Pancreas (tissue), 10 donors: ENCODE measurements around the gene SLC16A1. TPM values are rescaled to one million over a fixed set of nuclear protein-coding genes. Genes with fewer than 3 reads are reported as not detected.

Experiments used
- ATAC-seq, 4 donors: fragments of 200-7000 bp; cut with Tn5 transposase; one replicate each; pipeline versions ENCODE4 v1.8.0 to v1.9.1; 2020; ENCODE audit warnings: mild to moderate bottlenecking in 4 of 4, moderate library complexity in 4 of 4
- DNase-seq, 6 donors: peaks; one replicate each; pipeline ENCODE4 v3.0.0-alpha.2; 2020
- FAIRE-seq: peaks from 2 replicates; lab custom pipeline; 2012; peaks lifted over from hg19 to GRCh38; lab: Jason Lieb, UNC
- H3K27ac ChIP-seq, 4 donors: fragments of 200-600 bp; sonication (generic); 1 replicate in 3 of 4; 2 replicates in 1 of 4; pipeline versions ENCODE4 v1.5.0 to v1.8.0; 2020
- H3K27me3 ChIP-seq, 4 donors: fragments of 200-600 bp; one replicate each; pipeline ENCODE4 v1.8.0; 2021
- H3K36me3 ChIP-seq, 3 donors: fragments of 200-600 bp; sonication (generic) in 1 of 3; one replicate each; pipeline versions ENCODE4 v1.5.0 to v1.8.0; 2020 to 2021
- H3K4me1 ChIP-seq, 3 donors: fragments of 200-600 bp; one replicate each; pipeline ENCODE4 v1.8.0; 2021
- H3K4me3 ChIP-seq, 4 donors: fragments of 200-600 bp; sonication (generic) in 2 of 4; one replicate each; pipeline versions ENCODE4 v1.5.0 to v1.8.0; 2020 to 2021
- H3K9me3 ChIP-seq, 4 donors: fragments of 200-600 bp; one replicate each; pipeline ENCODE4 v1.8.0; 2021
- WGBS, 2 donors: extraction: QIAGEN DNeasy Blood & Tissue Kit; methylation state at CpG; one replicate each; pipeline ENCODE4 v1.1.7; 2013; 5-methylcytosine and 5-hydroxymethylcytosine counted together
- intact Hi-C, 3 donors: fragments of 100-400 bp; cut with DNase I; formaldehyde crosslinking; loops; one replicate each; pipeline versions ENCODE4 v1.11.1 to v1.14.2; 2022
- polyA plus RNA-seq, 2 donors: library from polyadenylated mRNA; stranded (reverse); fragments of 200-250 nt; gene quantifications; one replicate each; pipeline ENCODE4 v1.2.3, GENCODE V29; 2013
- total RNA-seq, 6 donors: library from RNA; stranded (reverse); fragmentation: NEBNext Ultra II Directional in 4 of 6; extraction: Animal tissue kit (Norgen Biotek cat#: 25700) in 4 of 6; gene quantifications; one replicate each; pipeline versions ENCODE4 v1.2.1 to v1.2.4, GENCODE V29; 2021 to 2023
- TF ChIP-seq, protein P1 (sequence below), 4 donors: fragments of 200-600 bp; sonication (generic) in 3 of 4; IDR thresholded peaks; one replicate each; pipeline versions ENCODE4 v1.5.0 to v1.8.0; 2021; ENCODE audit warnings: antibody characterized with exemption in 4 of 4
- donor health status: healthy with polysubstance abuse.
- donor health status: DM: no; HTN: no; CAD: no; lungs with moderate emphysema.
- donor health status: DM: no; HTN: no; CAD: no.
- donor health status: control.
- donor health status: control.
- donor health status: Bipolar disorder and iron deficiency.
- donor health status: DM: yes; HTN: yes; CAD: no.
- donor health status: DM: no; HTN: no; CAD: no.
- donor health status: DM: no; HTN: no; CAD: no.
- donor health status: DM: yes; HTN: yes; CAD: no.

The SLC16A1 gene, protein sequence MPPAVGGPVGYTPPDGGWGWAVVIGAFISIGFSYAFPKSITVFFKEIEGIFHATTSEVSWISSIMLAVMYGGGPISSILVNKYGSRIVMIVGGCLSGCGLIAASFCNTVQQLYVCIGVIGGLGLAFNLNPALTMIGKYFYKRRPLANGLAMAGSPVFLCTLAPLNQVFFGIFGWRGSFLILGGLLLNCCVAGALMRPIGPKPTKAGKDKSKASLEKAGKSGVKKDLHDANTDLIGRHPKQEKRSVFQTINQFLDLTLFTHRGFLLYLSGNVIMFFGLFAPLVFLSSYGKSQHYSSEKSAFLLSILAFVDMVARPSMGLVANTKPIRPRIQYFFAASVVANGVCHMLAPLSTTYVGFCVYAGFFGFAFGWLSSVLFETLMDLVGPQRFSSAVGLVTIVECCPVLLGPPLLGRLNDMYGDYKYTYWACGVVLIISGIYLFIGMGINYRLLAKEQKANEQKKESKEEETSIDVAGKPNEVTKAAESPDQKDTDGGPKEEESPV
- total RNA-seq (1 to 10 TPM; 1.0 to 5.2 (median 3.6) TPM), polyA plus RNA-seq (under 1 TPM; 0.42 to 0.68 TPM)

DNA sequence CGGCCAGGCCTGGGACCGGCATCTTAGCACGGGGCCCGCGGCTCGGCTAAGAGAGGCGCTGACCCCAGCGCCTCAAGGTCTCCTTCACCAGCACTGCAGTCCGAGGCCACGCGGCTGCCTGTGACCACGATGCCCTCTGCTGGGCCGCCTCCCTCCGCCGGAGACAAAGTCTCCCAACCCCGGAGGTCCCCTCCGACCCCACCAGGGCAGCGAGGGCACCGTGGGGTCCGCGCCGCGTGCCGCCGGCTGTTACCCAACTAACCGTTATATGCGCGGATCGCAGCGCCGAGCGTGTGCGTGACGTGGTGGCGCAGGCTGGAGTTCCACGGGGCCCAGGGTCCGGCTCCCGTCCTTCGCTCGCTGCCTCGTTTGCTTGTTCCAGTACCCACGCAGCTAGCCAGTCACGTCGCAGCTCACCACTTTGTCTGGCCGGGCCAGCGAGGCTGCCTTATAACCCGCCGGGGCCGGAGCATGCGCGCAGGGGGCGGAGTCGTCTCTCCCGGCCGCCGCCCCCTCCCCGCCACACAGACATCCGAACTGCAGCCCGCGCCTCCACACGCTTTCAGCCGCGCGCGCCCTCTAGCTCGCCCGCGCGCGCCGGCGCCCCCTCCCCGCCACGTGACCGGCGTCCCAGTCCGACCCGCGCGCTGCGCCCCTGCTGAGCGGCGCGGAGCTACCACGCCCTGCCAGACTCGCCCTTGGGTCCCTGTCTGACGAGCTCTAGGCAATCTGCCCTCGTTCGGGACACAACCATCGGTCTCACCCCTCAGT lies at the start of gene SLC16A1:
Gene SLC16A1 (minus strand): TSS at position 424 of the 771 bp plus-strand sequence. CDS start 26,888 bp downstream, outside the sequence.
- ATAC-seq (peak; percentile 94 to 96 (median 96)), DNase-seq (peak; percentile 65 to 89 (median 80)), FAIRE-seq (no peak)
- Histone ChIP-seq H3K27ac (peak within 1 kb of the TSS in 2 of 4 donors; percentile 65 to 76), H3K4me3 (peak within 1 kb of the TSS; percentile 23 to 77 (median 58)), H3K27me3 (no peaks in the 10 kb centered on the region), H3K4me1 (no peaks in the 10 kb centered on the region), H3K9me3 (no peaks in the 10 kb centered on the region), H3K36me3 (no peaks in the 10 kb centered on the region)
- TF ChIP-seq, protein P1, sequence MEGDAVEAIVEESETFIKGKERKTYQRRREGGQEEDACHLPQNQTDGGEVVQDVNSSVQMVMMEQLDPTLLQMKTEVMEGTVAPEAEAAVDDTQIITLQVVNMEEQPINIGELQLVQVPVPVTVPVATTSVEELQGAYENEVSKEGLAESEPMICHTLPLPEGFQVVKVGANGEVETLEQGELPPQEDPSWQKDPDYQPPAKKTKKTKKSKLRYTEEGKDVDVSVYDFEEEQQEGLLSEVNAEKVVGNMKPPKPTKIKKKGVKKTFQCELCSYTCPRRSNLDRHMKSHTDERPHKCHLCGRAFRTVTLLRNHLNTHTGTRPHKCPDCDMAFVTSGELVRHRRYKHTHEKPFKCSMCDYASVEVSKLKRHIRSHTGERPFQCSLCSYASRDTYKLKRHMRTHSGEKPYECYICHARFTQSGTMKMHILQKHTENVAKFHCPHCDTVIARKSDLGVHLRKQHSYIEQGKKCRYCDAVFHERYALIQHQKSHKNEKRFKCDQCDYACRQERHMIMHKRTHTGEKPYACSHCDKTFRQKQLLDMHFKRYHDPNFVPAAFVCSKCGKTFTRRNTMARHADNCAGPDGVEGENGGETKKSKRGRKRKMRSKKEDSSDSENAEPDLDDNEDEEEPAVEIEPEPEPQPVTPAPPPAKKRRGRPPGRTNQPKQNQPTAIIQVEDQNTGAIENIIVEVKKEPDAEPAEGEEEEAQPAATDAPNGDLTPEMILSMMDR (IDR thresholded peaks at IDR 0.05): no peak
- WGBS, 2 donors: 1% methylated on average over 61 to 90 of the region's 90 CpGs
- intact Hi-C loops: no loop called here

DNA sequence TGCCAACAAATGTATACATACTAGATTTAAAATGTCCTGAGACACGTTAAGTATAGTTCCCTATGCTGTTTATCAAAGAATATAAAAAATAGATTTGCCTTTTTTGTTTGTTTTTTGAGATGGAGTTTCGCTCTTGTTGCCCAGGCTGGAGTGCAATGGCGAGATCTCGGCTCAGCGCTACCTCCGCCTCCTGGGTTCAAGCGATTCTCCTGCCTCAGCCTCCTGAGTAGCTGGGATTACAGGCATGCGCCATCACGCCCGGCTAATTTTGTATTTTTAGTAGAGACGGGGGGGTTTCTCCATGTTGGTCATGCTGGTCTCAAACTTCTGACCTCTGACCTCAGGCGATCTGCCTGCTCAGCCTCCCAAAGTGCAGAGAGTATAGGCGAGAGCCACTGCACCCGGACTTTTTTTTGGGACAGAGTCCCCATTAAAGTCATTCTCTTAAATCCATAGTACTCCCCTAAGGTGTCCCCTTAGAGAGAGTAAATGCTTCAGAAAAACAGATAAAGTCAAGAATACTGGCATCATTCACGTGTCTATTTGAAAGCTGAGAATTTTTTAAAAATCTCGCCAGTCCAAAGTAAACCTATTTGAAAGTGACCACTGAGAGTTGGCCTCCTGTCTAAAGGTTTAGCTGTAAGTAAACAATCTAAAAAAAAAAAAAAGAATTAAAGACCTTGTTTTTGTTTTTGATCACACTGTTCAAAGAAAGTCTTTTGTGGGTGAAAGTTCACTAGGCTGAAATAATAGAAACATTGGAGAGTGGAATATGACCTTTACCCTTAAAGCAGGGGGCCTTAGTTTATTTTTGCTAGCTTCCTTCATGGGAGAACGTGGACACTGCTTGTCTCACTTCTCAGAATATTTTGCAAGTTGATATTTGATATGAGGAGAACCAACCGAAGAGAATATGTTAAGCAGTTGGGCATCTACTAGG lies 48.0 kb upstream of the SLC16A1 start:
- H3K4me1 ChIP-seq: peaks cover 0 to 8% (median 2%) of the 10 kb centered on the region in 3 donors
- no peaks in the 10 kb centered on the region for H3K36me3 ChIP-seq
- FAIRE-seq (no peak), DNase-seq (no peak), ATAC-seq (peak in 1 of 4 donors; percentile 42)
- no peaks in the 10 kb centered on the region for H3K27me3 ChIP-seq
- 82% methylated on average over 18 of the region's 18 CpGs for WGBS, 2 donors
- H3K9me3 ChIP-seq: no peaks in the 10 kb centered on the region
- intact Hi-C loops: no loop called here
- no peak overlapping the region for H3K27ac ChIP-seq
- TF ChIP-seq, protein P1 (IDR thresholded peaks at IDR 0.05): no peak
- H3K4me3 ChIP-seq: no peak overlapping the region

DNA sequence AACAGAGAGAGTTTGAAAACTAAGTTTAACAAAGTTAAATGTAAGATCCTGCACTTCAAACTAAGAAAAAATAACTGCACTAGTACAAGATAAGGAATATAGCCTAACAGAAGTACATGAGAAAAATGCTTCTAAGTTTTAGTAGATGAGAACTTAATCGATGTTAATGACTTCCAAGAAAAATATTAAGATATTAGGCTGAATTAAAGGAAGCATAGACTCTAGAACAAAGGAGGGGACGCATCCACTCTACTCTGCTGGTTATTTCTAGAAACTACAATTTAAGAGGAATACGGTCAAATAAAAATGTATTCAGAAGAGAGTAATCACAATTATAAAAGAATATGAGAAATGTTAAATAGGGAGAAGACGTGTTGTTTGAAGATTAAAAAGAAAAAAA lies 46.3 kb upstream of the SLC16A1 start:
- FAIRE-seq (no peak), DNase-seq (no peak), ATAC-seq (no peak)
- whole genome bisulfite sequencing, 2 donors: 89 to 93% methylated on average over 4 of the region's 4 CpGs
- intact Hi-C loops: no loop called here
- H3K4me1 ChIP-seq: peaks cover 0 to 9% (median 8%) of the 10 kb centered on the region in 3 donors
- TF ChIP-seq, protein P1 (IDR thresholded peaks at IDR 0.05): no peak
- no peak overlapping the region for H3K27ac ChIP-seq
- no peaks in the 10 kb centered on the region for H3K27me3 ChIP-seq
- no peaks in the 10 kb centered on the region for H3K36me3 ChIP-seq
- no peaks in the 10 kb centered on the region for H3K9me3 ChIP-seq
- no peak overlapping the region for H3K4me3 ChIP-seq

DNA sequence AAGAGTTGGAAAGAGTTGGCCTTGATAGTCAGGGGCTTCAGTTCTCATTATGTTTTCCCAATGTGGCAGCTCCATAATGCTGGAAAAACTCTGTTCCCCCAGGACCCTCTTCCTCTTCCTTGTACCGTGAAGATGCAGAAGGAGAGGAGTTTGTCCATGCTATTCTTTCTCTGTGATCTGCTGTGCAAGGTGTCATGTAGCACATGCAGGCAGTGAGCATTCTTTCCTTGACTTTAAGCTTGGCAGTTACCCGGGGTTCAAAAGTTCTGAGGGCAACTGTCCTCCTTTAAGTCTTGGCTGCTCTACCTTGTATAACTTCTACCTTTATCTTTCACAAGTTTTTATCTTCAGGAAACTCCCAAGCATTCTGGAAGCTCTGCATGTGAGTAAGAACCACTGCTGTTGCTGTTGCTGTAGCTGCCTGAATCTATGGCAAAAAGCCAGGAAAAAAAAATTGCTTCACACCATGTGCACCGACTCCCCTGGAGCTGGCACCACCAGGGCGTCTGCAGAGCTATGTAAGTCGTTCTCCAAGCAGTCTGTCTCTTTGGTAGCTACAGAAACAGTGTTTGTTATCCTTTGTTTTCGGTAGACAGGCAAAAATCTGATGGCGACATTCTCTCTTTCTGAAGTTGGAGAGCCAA lies 42.7 kb upstream of the SLC16A1 start:
- ATAC-seq (peak; percentile 90 to 96 (median 94)), DNase-seq (peak in 5 of 6 donors; percentile 33 to 60 (median 54)), FAIRE-seq (no peak)
- TF ChIP-seq, protein P1 (IDR thresholded peaks at IDR 0.05): no peak
- no peak overlapping the region for H3K4me3 ChIP-seq
- WGBS, 2 donors: 19 to 21% methylated on average over 7 of the region's 7 CpGs
- no peaks in the 10 kb centered on the region for H3K9me3 ChIP-seq
- no peaks in the 10 kb centered on the region for H3K36me3 ChIP-seq
- intact Hi-C loops: no loop called here
- no peak overlapping the region for H3K27ac ChIP-seq
- peaks cover 0 to 9% (median 0%) of the 10 kb centered on the region in 3 donors for H3K4me1 ChIP-seq
- no peaks in the 10 kb centered on the region for H3K27me3 ChIP-seq
